GM21360 (cell line): ENCODE data around the gene APBB2.
"Not testable (repeated sequence)": the region's sequence is repeated elsewhere in the genome, so short reads cannot be mapped to it uniquely, and the experiment has no call there.

ENCODE experiments used
- ATAC-seq: cut with Tn5 transposase; IDR thresholded peaks from one replicate; pipeline ENCODE4 v1.9.1; 2021; ENCODE audit warnings: mild to moderate bottlenecking, moderate library complexity; ENCODE audit not compliant: unreplicated experiment

The APBB2 gene

DNA sequence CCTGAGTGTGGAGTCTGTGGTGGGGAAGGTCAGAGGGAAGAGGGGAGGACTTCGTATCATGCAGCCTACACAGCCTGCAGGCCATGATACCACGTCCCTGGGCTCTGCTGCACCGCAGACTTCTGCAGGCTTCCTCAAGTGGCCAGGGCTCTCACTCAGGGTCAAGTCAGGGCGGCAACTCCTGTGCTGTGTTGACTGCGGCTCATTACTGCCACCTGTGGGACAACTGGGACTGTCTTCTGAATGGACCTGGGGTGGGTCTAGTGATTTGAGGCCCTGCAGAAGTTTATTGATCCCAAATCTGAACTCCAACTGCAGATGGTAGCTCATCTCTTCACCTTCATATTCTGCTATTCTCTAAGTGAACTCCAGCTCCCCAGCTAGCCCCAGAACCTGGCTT is 297.5 kb downstream of the APBB2 start:
- peak; percentile 94 for ATAC-seq

DNA sequence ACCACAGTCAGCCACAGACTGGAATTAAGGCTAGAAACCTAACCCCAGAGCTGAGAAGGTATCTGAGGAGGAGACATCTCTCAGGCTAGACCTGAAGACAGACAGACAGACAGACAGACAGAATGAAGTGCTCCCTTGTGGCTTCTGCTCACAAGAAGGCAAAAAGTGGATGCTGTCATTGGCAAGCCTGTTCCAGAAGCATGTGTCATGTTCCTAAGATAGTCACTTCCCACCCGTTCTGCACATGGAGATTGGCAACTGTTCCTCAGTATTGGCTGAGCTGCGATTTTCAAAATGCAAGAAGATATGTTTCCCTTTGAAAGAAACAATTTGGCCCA is 298.2 kb downstream of the APBB2 start:
- no peak for ATAC-seq

GRCh38 chr4:40915318-40916217 is 298.8 kb downstream of the APBB2 start:
- ATAC-seq = no peak

GRCh38 chr4:40912460-40913184 is 301.7 kb downstream of the APBB2 start:
- no peak for ATAC-seq

DNA sequence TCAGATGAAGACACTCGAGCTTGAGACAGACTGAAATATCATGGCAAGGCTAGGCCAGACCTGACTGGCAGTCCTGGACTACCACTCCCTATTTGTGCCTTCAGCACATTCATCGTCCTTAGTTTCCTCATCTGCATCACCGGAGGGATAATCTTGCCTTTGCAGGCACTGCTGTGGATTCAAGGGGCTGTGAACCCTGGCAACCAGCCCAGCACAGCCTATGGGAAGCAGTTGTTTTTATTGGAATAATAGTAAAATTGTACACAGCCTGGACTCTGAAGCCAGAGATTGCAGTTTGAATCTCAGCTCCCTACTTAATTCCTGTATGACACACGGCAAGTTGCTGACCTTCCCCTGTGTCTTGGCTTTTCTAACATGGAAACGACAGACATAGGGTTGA is 303.6 kb downstream of the APBB2 start:
- no peak for ATAC-seq

- ATAC-seq = no peak
These were observed 304.9 kb downstream of the APBB2 start for GRCh38 chr4:40909363-40909876.

- ATAC-seq = peak; percentile 94
These were observed 305.5 kb downstream of the APBB2 start for GRCh38 chr4:40908702-40909362.

- ATAC-seq = no peak
These were observed 306.0 kb downstream of the APBB2 start for GRCh38 chr4:40908297-40908696.

GRCh38 chr4:40905414-40905813 is 308.9 kb downstream of the APBB2 start:
- ATAC-seq = no peak

DNA sequence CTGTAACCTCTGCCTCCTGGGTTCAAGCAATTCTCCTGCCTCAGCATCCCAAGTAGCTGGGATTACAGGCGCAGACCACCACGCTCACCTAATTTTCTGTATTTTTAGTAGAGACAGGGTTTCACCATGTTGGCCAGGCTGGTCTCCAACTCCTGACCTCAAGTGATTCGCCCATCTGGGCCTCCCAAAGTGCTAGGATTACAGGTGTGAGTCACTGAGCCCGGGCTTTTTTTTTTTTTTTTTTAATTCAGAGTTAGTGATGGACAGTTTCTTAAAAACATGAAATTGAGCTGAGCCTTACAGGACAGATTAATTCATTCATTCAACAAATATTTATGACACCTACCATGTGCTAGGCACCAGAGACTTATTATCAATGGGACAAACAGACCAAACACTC is 313.8 kb downstream of the APBB2 start:
- ATAC-seq = not testable (repeated sequence)

- peak; percentile 67 for ATAC-seq
These were observed 316.7 kb downstream of the APBB2 start for GRCh38 chr4:40897557-40898203.

DNA sequence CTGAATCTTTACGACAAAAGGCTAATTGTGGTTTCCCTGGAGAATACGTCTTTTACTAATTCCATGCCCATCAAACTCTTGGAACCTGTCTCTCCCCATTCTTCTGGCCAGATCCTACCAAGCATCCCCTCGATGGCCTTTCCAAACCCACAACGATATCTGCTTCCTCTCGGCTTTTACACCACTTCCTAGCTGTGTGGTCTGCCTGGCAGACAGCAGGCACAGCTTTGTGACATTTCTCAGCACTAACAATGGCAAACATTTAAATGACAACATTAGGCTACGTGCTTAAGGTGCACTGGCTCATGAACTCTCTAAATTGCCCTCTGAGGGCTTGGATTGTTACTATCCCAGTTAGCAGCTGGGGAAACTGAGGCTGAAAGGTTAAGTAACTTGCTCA is 323.6 kb downstream of the APBB2 start:
- ATAC-seq = no peak

DNA sequence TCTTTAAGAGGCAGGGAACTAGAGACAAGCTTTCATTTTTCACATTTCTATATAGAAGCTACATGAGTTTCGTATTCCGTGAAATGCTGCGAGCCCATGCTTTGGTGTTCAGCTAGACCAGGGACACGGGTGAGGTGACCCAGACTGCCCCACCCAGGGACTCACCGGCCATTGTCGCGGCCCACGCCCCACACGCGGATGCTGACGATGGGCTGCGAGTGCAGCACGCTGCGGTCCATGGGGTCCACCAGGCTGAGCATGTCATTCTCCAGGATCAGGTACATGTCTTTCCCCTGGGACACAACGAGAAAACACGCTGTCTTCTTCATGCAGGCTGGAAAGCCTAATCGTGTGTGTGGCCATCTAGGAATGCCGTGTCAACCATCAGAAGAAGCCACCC is 324.1 kb downstream of the APBB2 start:
- ATAC-seq = no peak

- no peak for ATAC-seq
These were observed 325.4 kb downstream of the APBB2 start for GRCh38 chr4:40888933-40889332.

DNA sequence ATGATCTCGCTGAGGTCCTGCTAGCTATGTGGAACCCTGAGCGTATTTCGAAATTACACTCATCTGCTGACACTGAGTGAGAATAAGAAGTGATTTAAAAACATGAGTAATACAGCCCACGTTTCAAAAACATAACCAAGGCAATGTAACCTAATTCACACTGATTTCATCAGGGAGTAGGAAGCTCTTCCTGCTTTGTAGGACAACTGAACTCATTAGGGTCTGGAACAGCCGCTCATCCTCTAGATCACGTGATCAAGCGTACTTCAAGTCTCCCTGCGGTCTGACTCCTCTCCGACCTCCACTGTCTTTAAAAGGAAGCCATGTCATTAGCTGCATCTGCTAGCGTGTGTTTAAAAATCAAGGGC is 326.6 kb downstream of the APBB2 start:
- no peak for ATAC-seq

GRCh38 chr4:40886931-40887763 is 327.2 kb downstream of the APBB2 start:
- no peak for ATAC-seq

DNA sequence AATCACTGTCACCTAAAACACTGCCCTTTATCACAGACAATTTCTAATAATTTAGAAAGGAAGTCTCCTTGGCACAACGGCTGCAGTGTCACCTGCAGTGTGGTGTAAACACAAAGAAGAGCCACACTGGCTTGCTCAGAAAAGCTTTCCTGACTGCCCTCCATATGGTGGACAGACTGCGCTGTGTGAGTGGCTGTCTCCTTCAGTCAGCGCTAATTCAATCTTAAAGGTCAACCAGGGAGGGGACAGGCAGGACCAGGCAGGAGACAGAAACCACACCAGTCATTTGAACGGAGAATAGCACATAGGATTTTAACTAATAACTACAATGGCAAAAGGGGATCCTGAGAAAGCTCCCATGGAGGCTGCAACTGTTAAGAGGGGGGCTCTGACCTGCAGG is 332.5 kb downstream of the APBB2 start:
- ATAC-seq = no peak

GRCh38 chr4:40881096-40881495 is 333.2 kb downstream of the APBB2 start:
- ATAC-seq = no peak

DNA sequence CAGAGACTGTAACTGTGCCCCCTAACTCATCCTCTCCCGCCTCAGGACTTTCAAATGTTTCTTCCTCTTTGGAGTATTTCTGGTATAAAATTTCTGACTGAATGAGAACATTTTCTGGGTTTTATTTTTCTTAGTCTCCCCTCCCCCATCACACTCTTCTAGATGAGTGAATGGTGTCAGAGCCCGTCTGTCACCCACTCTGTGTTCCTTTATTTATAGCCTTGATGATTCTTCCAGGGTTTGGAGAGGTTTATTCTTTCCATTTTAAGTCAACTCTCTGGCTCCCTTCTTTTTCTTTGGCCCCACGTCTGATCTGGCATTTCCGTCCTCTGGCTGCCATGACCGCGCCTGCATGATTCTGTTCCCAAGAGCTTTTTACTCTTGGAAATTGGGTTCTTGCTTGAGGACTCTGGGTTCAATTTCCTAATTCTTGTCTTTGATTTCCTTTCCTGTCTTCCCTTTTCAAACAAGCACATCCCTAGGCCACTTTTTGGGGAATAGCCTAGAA is 335.7 kb downstream of the APBB2 start:
- no peak for ATAC-seq

DNA sequence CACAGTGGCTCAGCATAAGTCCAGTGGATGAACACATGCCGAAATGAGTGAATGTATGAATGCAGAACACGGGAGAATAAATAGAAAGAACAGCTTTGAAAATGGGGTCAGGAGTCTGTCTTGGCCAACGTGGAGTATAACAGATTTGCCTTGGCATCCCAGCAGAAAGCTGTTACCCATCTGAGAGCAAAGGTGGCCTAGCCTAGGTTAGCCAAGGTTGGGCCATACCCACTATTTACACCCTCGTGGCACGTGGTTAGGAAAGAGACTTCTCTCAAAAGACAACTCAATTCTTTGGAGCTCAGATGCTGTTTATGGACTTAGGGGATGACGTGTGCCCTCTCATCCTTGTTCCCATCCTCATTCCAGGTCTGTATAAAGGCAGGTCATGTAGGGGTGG is 337.3 kb downstream of the APBB2 start:
- no peak for ATAC-seq
